HepG2 (cell line): ENCODE measurements around the gene DLX4. TPM values are rescaled to one million over a fixed set of nuclear protein-coding genes. Genes with fewer than 3 reads are reported as not detected.

Experiments
- ATAC-seq: fragments of 200-7000 bp; cut with Tn5 transposase; 3 replicates; pipeline ENCODE4 v1.9.1; 2020; ENCODE audit warnings: mild to moderate bottlenecking, moderate library complexity
- BruUV-seq: library from RNA; stranded (reverse); fragments of 400-500 nt; replicated peaks from 2 replicates; lab custom pipeline; 2021; lab: Mats Ljungman, UMichigan
- CTCF ChIA-PET: fragments of 300-600 bp; formaldehyde crosslinking; extraction: SDS; loops from one replicate; lab custom pipeline; 2021; ENCODE audit warnings: low total read pairs, inconsistent platforms, low intra/inter-chr PET ratio; lab: Yijun Ruan, JAX
- POLR2A ChIA-PET: fragments of 350-600 bp; sonication (Branson Sonifier 250); formaldehyde crosslinking; loops from one replicate; lab custom pipeline; 2020; ENCODE audit warnings: antibody characterized with exemption, inconsistent platforms; lab: Yijun Ruan, JAX
- DNase-seq: peaks from one replicate; pipeline ENCODE4 v3.0.0-alpha.2; 2015; ENCODE audit warnings: low spot score
- FAIRE-seq: peaks from 3 replicates; lab custom pipeline; 2011; peaks lifted over from hg19 to GRCh38; lab: Jason Lieb, UNC
- H2AFZ ChIP-seq: one replicate; pipeline ENCODE4 v1.6.1; 2011; ENCODE audit warnings: low read length, inconsistent platforms
- H3K27ac ChIP-seq: fragments of 300-600 bp; 3 replicates; pipeline ENCODE4 v1.8.0; 2011; ENCODE audit warnings: mixed run types, mild to moderate bottlenecking, mixed read lengths, low read length, inconsistent platforms; ENCODE audit not compliant: insufficient read depth; ENCODE audit errors: extremely low read length
- H3K27me3 ChIP-seq, 2 experiments: fragments of 200-600 bp in 1 of 2; 2 replicates in 1 of 2; 3 replicates in 1 of 2; pipeline versions ENCODE4 v1.6.0 to v1.8.0; 2011; ENCODE audit warnings: low read length in 2 of 2, mild to moderate bottlenecking in 2 of 2, moderate library complexity in 2 of 2, inconsistent platforms in 1 of 2; ENCODE audit not compliant: insufficient read depth in 2 of 2, control insufficient read depth in 1 of 2
- H3K36me3 ChIP-seq, 2 experiments: fragments of 200-600 bp in 1 of 2; replicated peaks in 1 of 2; 2 replicates in 1 of 2; 3 replicates in 1 of 2; pipeline versions ENCODE4 v1.5.1 to v1.8.0; 2011; ENCODE audit warnings: low read length in 2 of 2, inconsistent platforms in 1 of 2; ENCODE audit not compliant: insufficient read depth in 2 of 2, control insufficient read depth in 1 of 2
- H3K4me1 ChIP-seq: 2 replicates; pipeline ENCODE4 v1.5.1; 2012; ENCODE audit warnings: low read length, inconsistent platforms; ENCODE audit not compliant: insufficient read depth
- H3K4me2 ChIP-seq: 2 replicates; pipeline ENCODE4 v1.6.0; 2011; ENCODE audit warnings: low read depth, low read length, inconsistent platforms
- H3K4me3 ChIP-seq, 3 experiments: fragments of 200-600 bp in 1 of 3; sonication (generic), shearing (Covaris generic) in 1 of 3; replicated peaks in 1 of 3; 2 replicates each; pipeline ENCODE4 v1.5.1; 2011 to 2016; ENCODE audit warnings: low read length in 3 of 3, inconsistent platforms in 2 of 3, low read depth in 2 of 3, mild to moderate bottlenecking in 2 of 3, control low read depth in 1 of 3, mixed read lengths in 1 of 3; ENCODE audit not compliant: insufficient read depth in 1 of 3
- H3K79me2 ChIP-seq: one replicate; pipeline ENCODE4 v1.6.1; 2011; ENCODE audit warnings: low read length, inconsistent platforms; ENCODE audit not compliant: insufficient read depth
- H3K9ac ChIP-seq: 2 replicates; pipeline ENCODE4 v1.6.0; 2011; ENCODE audit warnings: mild to moderate bottlenecking, low read depth, low read length, inconsistent platforms; ENCODE audit not compliant: insufficient read depth
- H3K9me3 ChIP-seq: 2 replicates; pipeline ENCODE4 v1.5.1; 2012; ENCODE audit warnings: mild to moderate bottlenecking, low read length
- H4K20me1 ChIP-seq: 2 replicates; pipeline ENCODE4 v1.6.0; 2011; ENCODE audit warnings: inconsistent platforms, mild to moderate bottlenecking, low read length, moderate library complexity; ENCODE audit not compliant: insufficient read depth
- DNMT3B ChIP-seq: conservative IDR thresholded peaks from 2 replicates; pipeline ENCODE4 v1.6.1; 2016; ENCODE audit warnings: missing biosample characterization, control low read depth
- IKZF1 ChIP-seq: fragments of 450-650 bp; IDR thresholded peaks from 2 replicates; pipeline ENCODE4 v1.7.1; 2016
- JUND ChIP-seq: sonication (generic); formaldehyde crosslinking; IDR thresholded peaks from 2 replicates; pipeline ENCODE4 v1.8.0; 2022; ENCODE audit warnings: mild to moderate bottlenecking, missing genetic modification reagents
- PITX1 ChIP-seq: sonication (generic); formaldehyde crosslinking; IDR thresholded peaks from 2 replicates; pipeline ENCODE4 v1.5.1; 2020; ENCODE audit warnings: mild to moderate bottlenecking, missing genetic modification reagents
- SP2 ChIP-seq: sonication (generic); formaldehyde crosslinking; IDR thresholded peaks from 2 replicates; pipeline ENCODE4 v1.5.1; 2020; ENCODE audit warnings: mild to moderate bottlenecking, missing genetic modification reagents
- SRSF9 ChIP-seq: fragments of 200-400 bp; formaldehyde crosslinking; IDR thresholded peaks from 2 replicates; pipeline ENCODE4 v1.6.1; 2018; ENCODE audit warnings: borderline replicate concordance, mild to moderate bottlenecking, low read depth, low read length; ENCODE audit not compliant: insufficient read depth, poor library complexity, severe bottlenecking
- ZBTB38 ChIP-seq: sonication (generic); formaldehyde crosslinking; IDR thresholded peaks from 2 replicates; pipeline ENCODE4 v1.5.1; 2020; ENCODE audit warnings: mild to moderate bottlenecking, missing genetic modification reagents
- ZNF703 ChIP-seq: sonication (generic); formaldehyde crosslinking; IDR thresholded peaks from 2 replicates; pipeline ENCODE4 v1.5.1; 2020; ENCODE audit warnings: missing genetic modification reagents, mild to moderate bottlenecking, moderate library complexity, borderline replicate concordance
- ZNF776 ChIP-seq: sonication (generic); formaldehyde crosslinking; IDR thresholded peaks from 2 replicates; pipeline ENCODE4 v1.4.0; 2020; ENCODE audit warnings: mild to moderate bottlenecking, missing genetic modification reagents
- WGBS: methylation state at CpG from one replicate; pipeline ENCODE4 v1.1.6; 2017; ENCODE audit warnings: low lambda C conversion rate; 5-methylcytosine and 5-hydroxymethylcytosine counted together
- in situ Hi-C: cut with HindIII; loops from 2 replicates; pipeline ENCODE4 v1.10.0; 2017; ENCODE audit warnings: low pct_unique_long_range_greater_than_20kb; ENCODE audit not compliant: extremely low pct_ligation_motif_present
- intact Hi-C: fragments of 100-400 bp; cut with micrococcal nuclease; formaldehyde crosslinking; loops from one replicate; pipeline ENCODE4 v1.10.0; 2022; ENCODE audit not compliant: unreplicated experiment
- polyA plus RNA-seq, 8 experiments: library from polyadenylated mRNA; depleted of rRNA in 3 of 8; stranded (reverse) in 7 of 8; unstranded in 1 of 8; fragments of >200 nt; fragmentation: Illumina TruSeq in 4 of 8; extraction: Trizol in 4 of 8; gene quantifications; 2 replicates each; pipeline versions ENCODE4 v1.2.1 to v1.2.3, GENCODE V29; 2011 to 2016; ENCODE audit warnings: low read depth in 4 of 8, missing spikeins in 1 of 8, mixed read lengths in 1 of 8; ENCODE audit not compliant: insufficient read depth in 1 of 8
- total RNA-seq, 5 experiments: library from RNA; depleted of rRNA; stranded (reverse); fragments of >200 nt; fragmentation: Illumina TruSeq; extraction: Trizol; gene quantifications; 2 replicates each; pipeline ENCODE4 v1.2.3, GENCODE V29; 2016; ENCODE audit warnings: low read depth in 1 of 5
- TF ChIP-seq, protein P1 (sequence below): sonication (generic); formaldehyde crosslinking; IDR thresholded peaks from 2 replicates; pipeline ENCODE4 v1.8.0; 2023; ENCODE audit warnings: mild to moderate bottlenecking, missing genetic modification reagents
- TF ChIP-seq, protein P2 (sequence below): sonication (generic); formaldehyde crosslinking; IDR thresholded peaks from 2 replicates; pipeline ENCODE4 v1.8.1; 2023; ENCODE audit warnings: mild to moderate bottlenecking, inconsistent platforms, moderate library complexity, missing genetic modification reagents, borderline replicate concordance
- TF ChIP-seq, protein P3 (sequence below): sonication (generic); formaldehyde crosslinking; IDR thresholded peaks from 2 replicates; pipeline ENCODE4 v1.4.0; 2020; ENCODE audit warnings: mild to moderate bottlenecking, missing genetic modification reagents, borderline replicate concordance
- TF ChIP-seq, protein P4 (sequence below): sonication (generic); formaldehyde crosslinking; IDR thresholded peaks from 2 replicates; pipeline ENCODE4 v1.8.0; 2022; ENCODE audit warnings: missing genetic modification reagents, mild to moderate bottlenecking, borderline replicate concordance
- TF ChIP-seq, protein P5 (sequence below): sonication (generic); formaldehyde crosslinking; IDR thresholded peaks from 2 replicates; pipeline ENCODE4 v1.5.0; 2020; ENCODE audit warnings: mild to moderate bottlenecking, missing genetic modification reagents, borderline replicate concordance

DLX4 gene
- total and polyA plus RNA-seq, 2 of the 13 experiments (the other 11 are each of a cell fraction or from before 2014, with no cell fraction given): 0.55 to 2.3 TPM

DNA sequence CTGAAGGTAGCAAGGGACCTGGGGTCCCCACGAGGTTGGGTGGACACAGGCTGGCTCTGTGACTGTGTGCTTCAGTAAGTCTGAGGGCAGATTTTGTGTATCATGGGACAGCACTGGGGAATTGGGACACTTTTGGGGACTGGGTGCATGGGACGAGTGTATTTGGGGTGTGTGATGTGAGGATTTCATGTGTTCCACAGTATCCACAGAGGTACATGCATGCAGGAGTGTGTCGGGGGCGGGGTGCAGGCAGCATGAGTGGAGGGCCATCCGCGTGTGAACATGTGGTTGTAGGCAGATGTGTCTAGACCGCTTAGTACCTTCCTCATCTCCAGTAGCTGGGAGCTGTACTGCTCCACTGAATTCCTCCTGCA is 27.1 kb downstream of the DLX4 start:
- H3K4me3 ChIP-seq: no peak overlapping the region
- no peaks in the 10 kb centered on the region for H4K20me1 ChIP-seq
- in situ Hi-C loops (loop anchor here (5.0 kb wide), 4 partner anchors 99 to 429 kb away; partner anchors contain the start of gene SLC35B1), intact Hi-C loops (loop anchor here (1.0 to 5.0 kb wide), 4 partner anchors 44 to 429 kb away; partner anchors contain the start of gene SLC35B1)
- ATAC-seq (no peak), DNase-seq (no peak), FAIRE-seq (no peak)
- no peak overlapping the region for H3K4me2 ChIP-seq
- H3K9me3 ChIP-seq: no peaks in the 10 kb centered on the region
- H3K79me2 ChIP-seq: no peaks in the 10 kb centered on the region
- BruUV-seq: no TSS peak
- peaks cover 22 to 82% of the 10 kb centered on the region in 2 experiments for H3K27me3 ChIP-seq
- H3K36me3 ChIP-seq: no peaks in the 10 kb centered on the region
- ChIA-PET POLR2A (interaction anchor here (0.6 to 2.3 kb wide), 3 partner anchors 97 to 134 kb away, joined by 3 to 7 read pairs (median 3); no protein-coding TSS in a partner anchor), CTCF (interaction anchor here (0.7 to 7.9 kb wide), 6 partner anchors 43 to 139 kb away, joined by 4 to 284 read pairs (median 38); no protein-coding TSS in a partner anchor)
- WGBS: 41% methylated on average over 6 of the region's 7 CpGs
- H2AFZ ChIP-seq: no peak overlapping the region
- TF ChIP-seq, protein P1, sequence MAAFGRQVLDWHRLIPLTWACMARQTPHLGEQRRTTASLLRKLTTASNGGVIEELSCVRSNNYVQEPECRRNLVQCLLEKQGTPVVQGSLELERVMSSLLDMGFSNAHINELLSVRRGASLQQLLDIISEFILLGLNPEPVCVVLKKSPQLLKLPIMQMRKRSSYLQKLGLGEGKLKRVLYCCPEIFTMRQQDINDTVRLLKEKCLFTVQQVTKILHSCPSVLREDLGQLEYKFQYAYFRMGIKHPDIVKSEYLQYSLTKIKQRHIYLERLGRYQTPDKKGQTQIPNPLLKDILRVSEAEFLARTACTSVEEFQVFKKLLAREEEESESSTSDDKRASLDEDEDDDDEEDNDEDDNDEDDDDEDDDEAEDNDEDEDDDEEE: no peak
- no peak for TF ChIP-seq PITX1 (CRISPR knock-in tag)
- TF ChIP-seq, protein P2, sequence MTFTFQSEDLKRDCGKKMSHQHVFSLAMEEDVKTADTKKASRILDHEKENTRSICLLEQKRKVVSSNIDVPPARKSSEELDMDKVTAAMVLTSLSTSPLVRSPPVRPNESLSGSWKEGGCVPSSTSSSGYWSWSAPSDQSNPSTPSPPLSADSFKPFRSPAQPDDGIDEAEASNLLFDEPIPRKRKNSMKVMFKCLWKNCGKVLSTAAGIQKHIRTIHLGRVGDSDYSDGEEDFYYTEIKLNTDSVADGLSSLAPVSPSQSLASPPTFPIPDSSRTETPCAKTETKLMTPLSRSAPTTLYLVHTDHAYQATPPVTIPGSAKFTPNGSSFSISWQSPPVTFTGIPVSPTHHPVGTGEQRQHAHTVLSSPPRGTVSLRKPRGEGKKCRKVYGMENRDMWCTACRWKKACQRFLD: no peak
- no peak for TF ChIP-seq JUND (CRISPR knock-in tag)
- TF ChIP-seq, protein P3, sequence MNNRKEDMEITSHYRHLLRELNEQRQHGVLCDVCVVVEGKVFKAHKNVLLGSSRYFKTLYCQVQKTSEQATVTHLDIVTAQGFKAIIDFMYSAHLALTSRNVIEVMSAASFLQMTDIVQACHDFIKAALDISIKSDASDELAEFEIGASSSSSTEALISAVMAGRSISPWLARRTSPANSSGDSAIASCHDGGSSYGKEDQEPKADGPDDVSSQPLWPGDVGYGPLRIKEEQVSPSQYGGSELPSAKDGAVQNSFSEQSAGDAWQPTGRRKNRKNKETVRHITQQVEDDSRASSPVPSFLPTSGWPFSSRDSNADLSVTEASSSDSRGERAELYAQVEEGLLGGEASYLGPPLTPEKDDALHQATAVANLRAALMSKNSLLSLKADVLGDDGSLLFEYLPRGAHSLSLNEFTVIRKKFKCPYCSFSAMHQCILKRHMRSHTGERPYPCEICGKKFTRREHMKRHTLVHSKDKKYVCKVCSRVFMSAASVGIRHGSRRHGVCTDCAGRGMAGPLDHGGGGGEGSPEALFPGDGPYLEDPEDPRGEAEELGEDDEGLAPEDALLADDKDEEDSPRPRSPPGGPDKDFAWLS (CRISPR knock-in tag): no peak
- TF ChIP-seq DNMT3B (CRISPR knock-in tag): no peak
- TF ChIP-seq, protein P4, sequence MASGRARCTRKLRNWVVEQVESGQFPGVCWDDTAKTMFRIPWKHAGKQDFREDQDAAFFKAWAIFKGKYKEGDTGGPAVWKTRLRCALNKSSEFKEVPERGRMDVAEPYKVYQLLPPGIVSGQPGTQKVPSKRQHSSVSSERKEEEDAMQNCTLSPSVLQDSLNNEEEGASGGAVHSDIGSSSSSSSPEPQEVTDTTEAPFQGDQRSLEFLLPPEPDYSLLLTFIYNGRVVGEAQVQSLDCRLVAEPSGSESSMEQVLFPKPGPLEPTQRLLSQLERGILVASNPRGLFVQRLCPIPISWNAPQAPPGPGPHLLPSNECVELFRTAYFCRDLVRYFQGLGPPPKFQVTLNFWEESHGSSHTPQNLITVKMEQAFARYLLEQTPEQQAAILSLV (CRISPR knock-in tag): 0 out of 2 replicates have a peak, but pooled peaks have one; percentile 35
- TF ChIP-seq IKZF1: no peak
- TF ChIP-seq, protein P5, sequence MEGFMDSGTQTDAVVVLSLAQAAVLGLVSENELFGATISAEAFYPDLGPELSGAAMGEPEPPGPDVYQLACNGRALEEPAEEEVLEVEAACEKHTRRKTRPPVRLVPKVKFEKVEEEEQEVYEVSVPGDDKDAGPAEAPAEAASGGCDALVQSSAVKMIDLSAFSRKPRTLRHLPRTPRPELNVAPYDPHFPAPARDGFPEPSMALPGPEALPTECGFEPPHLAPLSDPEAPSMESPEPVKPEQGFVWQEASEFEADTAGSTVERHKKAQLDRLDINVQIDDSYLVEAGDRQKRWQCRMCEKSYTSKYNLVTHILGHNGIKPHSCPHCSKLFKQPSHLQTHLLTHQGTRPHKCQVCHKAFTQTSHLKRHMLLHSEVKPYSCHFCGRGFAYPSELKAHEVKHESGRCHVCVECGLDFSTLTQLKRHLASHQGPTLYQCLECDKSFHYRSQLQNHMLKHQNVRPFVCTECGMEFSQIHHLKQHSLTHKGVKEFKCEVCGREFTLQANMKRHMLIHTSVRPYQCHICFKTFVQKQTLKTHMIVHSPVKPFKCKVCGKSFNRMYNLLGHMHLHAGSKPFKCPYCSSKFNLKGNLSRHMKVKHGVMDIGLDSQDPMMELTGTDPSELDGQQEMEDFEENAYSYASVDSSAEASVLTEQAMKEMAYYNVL (CRISPR knock-in tag): 0 out of 2 replicates have a peak, but pooled peaks have one; percentile 1
- TF ChIP-seq ZBTB38 (CRISPR knock-in tag): 0 out of 2 replicates have a peak, but pooled peaks have one; percentile 16
- peak; percentile 6; the same call in 1 of the 2 replicates for TF ChIP-seq ZNF776 (CRISPR knock-in tag)
- TF ChIP-seq SP2 (CRISPR knock-in tag): no peak
- TF ChIP-seq SRSF9: no peak
- TF ChIP-seq ZNF703: 0 out of 2 replicates have a peak, but pooled peaks have one; percentile 5
- peaks cover 49% of the 10 kb centered on the region for H3K4me1 ChIP-seq
- no peak overlapping the region for H3K27ac ChIP-seq
- no peak overlapping the region for H3K9ac ChIP-seq
